PFSK-1 (cell line): Measurements from ENCODE around the gene KIN.

Experiments used
- FOXP2 ChIP-seq: optimal IDR thresholded peaks from 2 replicates; pipeline ENCODE3; 2011; ENCODE audit warnings: borderline replicate concordance, control low read depth, inconsistent platforms; ENCODE audit not compliant: insufficient read depth; ENCODE audit errors: extremely low read length, extremely low read depth
- POLR2AphosphoS5 ChIP-seq: IDR thresholded peaks from 2 replicates; pipeline ENCODE4 v1.6.1; 2012; ENCODE audit warnings: low read depth, mild to moderate bottlenecking, control low read depth, low read length, moderate library complexity
- SIN3A ChIP-seq: IDR thresholded peaks from 2 replicates; pipeline ENCODE4 v1.6.1; 2012; ENCODE audit warnings: mild to moderate bottlenecking, low read length, moderate library complexity, borderline replicate concordance; ENCODE audit not compliant: insufficient read depth
- TAF1 ChIP-seq: IDR thresholded peaks from 2 replicates; pipeline ENCODE4 v1.6.1; 2012; ENCODE audit warnings: low read length, control low read depth, borderline replicate concordance; ENCODE audit not compliant: insufficient read depth
- TF ChIP-seq, protein P1 (sequence below), 2 experiments: IDR thresholded peaks; 2 replicates each; pipeline versions ENCODE4 v1.6.1 to v1.8.0; 2011 to 2012; ENCODE audit warnings: low read depth in 2 of 2, low read length in 2 of 2, control low read depth in 1 of 2, inconsistent platforms in 1 of 2, mild to moderate bottlenecking in 1 of 2, moderate library complexity in 1 of 2; ENCODE audit not compliant: insufficient read depth in 1 of 2

KIN gene

DNA sequence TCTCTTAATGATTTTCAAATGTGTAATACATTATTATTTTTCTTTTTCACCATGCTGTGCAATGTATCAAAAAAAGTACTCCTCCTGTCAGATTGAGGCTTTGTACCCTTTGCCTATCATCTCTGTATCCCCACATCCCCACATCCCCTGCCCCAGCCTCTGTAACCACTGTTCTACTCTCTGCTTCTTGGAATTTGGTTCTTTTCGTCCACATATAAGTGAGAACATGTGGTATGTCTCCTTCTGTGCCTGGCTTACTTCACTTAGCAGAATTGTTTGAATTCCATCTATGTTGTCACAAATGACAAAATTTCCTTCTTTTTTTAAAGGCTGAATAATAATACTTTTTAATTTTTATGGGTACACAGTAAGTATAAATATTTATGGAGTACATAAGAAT, 44.3 kb upstream of the KIN start:
- TF ChIP-seq FOXP2 (no peak), SIN3A (no peak), TAF1 (no peak), POLR2AphosphoS5 (no peak)
- TF ChIP-seq, protein P1, sequence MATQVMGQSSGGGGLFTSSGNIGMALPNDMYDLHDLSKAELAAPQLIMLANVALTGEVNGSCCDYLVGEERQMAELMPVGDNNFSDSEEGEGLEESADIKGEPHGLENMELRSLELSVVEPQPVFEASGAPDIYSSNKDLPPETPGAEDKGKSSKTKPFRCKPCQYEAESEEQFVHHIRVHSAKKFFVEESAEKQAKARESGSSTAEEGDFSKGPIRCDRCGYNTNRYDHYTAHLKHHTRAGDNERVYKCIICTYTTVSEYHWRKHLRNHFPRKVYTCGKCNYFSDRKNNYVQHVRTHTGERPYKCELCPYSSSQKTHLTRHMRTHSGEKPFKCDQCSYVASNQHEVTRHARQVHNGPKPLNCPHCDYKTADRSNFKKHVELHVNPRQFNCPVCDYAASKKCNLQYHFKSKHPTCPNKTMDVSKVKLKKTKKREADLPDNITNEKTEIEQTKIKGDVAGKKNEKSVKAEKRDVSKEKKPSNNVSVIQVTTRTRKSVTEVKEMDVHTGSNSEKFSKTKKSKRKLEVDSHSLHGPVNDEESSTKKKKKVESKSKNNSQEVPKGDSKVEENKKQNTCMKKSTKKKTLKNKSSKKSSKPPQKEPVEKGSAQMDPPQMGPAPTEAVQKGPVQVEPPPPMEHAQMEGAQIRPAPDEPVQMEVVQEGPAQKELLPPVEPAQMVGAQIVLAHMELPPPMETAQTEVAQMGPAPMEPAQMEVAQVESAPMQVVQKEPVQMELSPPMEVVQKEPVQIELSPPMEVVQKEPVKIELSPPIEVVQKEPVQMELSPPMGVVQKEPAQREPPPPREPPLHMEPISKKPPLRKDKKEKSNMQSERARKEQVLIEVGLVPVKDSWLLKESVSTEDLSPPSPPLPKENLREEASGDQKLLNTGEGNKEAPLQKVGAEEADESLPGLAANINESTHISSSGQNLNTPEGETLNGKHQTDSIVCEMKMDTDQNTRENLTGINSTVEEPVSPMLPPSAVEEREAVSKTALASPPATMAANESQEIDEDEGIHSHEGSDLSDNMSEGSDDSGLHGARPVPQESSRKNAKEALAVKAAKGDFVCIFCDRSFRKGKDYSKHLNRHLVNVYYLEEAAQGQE (IDR thresholded peaks at IDR 0.05; ENCODE audit: insufficient read depth in 1 of 2, low read depth in 2 of 2, low read length in 2 of 2), result no peak

DNA sequence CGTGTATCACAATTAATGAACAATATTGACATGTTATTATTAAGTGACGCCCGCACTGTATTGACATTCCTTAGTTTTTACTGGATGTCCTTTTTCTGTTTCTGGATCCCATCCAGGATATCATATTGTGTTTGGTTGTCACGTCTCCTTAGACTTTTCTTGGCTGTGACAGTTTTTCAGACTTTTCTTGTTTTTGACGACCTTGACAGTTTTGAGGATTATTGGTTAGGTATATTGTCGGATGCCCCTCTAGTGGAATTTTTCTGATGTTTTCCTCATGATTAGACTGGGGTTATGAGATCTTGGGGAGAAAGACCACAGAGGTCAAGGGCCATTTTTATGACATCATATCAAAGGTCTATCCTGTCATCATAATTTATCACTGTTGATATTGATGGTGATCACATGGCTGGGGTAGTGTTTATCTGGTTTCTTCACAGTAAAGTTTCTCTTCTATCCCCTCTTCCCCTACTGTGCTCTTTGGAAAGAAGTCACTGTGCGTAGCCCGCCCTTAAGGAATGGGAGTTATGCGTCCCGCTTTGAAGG, 41.6 kb upstream of the KIN start:
- TF ChIP-seq POLR2AphosphoS5 (no peak), FOXP2 (no peak), TAF1 (no peak), SIN3A (no peak)
- TF ChIP-seq, protein P1 (IDR thresholded peaks at IDR 0.05; ENCODE audit: insufficient read depth in 1 of 2, low read depth in 2 of 2, low read length in 2 of 2), result no peak

DNA sequence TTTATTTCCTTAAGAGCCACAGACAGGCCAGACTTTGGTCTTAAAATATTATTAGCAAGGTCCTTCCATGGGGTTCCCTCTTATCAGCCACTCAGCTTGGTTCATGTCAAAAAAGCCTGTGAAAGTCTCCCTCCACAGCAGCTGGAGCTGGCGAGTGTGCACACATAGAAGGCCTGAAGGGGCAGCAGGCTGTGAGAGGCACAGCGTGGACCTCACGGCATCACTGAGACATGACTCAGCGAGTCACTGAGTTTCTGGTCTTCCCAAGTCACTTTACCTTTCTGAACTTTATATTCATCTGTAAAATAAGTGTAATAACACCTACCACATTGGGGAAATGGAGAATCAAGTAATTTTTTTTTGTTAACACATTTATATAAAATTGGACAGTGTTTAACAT, 39.2 kb upstream of the KIN start:
- TF ChIP-seq TAF1 (no peak), FOXP2 (no peak), POLR2AphosphoS5 (no peak), SIN3A (no peak)
- TF ChIP-seq, protein P1 (IDR thresholded peaks at IDR 0.05; ENCODE audit: insufficient read depth in 1 of 2, low read depth in 2 of 2, low read length in 2 of 2), result no peak

DNA sequence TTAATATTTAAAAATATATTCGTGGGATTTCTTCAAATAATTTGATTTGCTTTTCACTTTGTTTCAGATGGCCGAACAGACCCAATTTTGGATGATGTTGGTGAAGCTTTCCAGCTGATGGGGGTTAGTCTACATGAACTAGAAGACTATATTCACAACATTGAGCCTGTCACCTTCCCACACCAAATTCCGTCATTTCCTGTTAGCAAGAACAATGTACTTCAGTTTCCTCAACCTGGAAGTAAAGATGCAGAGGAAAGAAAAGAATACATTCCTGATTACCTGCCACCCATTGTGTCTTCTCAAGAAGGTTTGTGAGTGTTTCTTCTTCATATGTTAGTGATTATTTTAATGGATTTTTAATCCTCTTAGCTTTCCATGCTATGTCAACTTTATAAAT, 36.5 kb upstream of the KIN start:
- TF ChIP-seq FOXP2, result no peak
- TF ChIP-seq, protein P1 (IDR thresholded peaks at IDR 0.05; ENCODE audit: insufficient read depth in 1 of 2, low read depth in 2 of 2, low read length in 2 of 2), result no peak
- no peak for TF ChIP-seq POLR2AphosphoS5
- TF ChIP-seq SIN3A, result no peak
- TF ChIP-seq TAF1, result no peak

DNA sequence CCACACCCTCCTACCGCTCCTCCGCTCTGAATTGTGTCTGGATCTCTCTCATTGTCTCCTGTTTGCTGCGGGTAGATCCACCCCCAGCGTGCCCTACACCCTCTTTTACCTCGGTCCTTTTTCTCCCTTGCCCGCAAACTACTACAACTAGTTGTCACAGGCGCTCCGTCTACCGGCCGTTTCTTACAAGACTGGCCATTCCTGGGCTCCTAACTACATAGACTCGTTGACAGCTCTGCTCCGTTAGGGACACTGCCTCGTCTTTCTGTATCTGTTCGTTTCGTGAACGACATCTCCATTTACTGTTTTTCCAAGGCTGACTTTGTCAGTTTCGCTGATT, 31.3 kb upstream of the KIN start:
- TF ChIP-seq POLR2AphosphoS5, result no peak
- no peak for TF ChIP-seq FOXP2
- no peak for TF ChIP-seq TAF1
- TF ChIP-seq, protein P1 (IDR thresholded peaks at IDR 0.05; ENCODE audit: insufficient read depth in 1 of 2, low read depth in 2 of 2, low read length in 2 of 2), result no peak
- no peak for TF ChIP-seq SIN3A
